ENCODE measurements around the gene CLDN5. TPM values are rescaled to one million over a fixed set of nuclear protein-coding genes. Genes with fewer than 3 reads are reported as not detected.

Gene CLDN5
- total and polyA plus RNA-seq, 2 of the 8 experiments (the other 6 are each of a cell fraction or from before 2014, with no cell fraction given) = 1.2 to 1.6 TPM

- TF ChIP-seq TCF12 (IDR thresholded peaks at IDR 0.05; ENCODE audit: low read depth, low read length) = no peak
These were observed 43.4 kb downstream of the CLDN5 start (continued) for GRCh38 chr22:19480789-19481188.

Measured in H1 (cell line).